Astrocyte of the spinal cord (primary cell): Measurements from ENCODE around the gene KANSL1L.

Experiments used
- DNase-seq: peaks from one replicate; pipeline ENCODE4 v3.0.0; 2011; ENCODE audit warnings: low read depth, low spot score
- H3K4me3 ChIP-seq: 2 replicates; pipeline ENCODE4 v1.5.1; 2011; ENCODE audit warnings: low read depth, mild to moderate bottlenecking, low read length, moderate library complexity
- in situ Hi-C: cut with HindIII; loops from 2 replicates; pipeline ENCODE4 v1.10.0; 2017; ENCODE audit warnings: low sequenced_read_pairs
- TF ChIP-seq, protein P1 (sequence below): IDR thresholded peaks from 2 replicates; pipeline ENCODE4 v1.5.1; 2012; ENCODE audit warnings: low read depth, mild to moderate bottlenecking, low read length, inconsistent platforms

Gene KANSL1L

DNA sequence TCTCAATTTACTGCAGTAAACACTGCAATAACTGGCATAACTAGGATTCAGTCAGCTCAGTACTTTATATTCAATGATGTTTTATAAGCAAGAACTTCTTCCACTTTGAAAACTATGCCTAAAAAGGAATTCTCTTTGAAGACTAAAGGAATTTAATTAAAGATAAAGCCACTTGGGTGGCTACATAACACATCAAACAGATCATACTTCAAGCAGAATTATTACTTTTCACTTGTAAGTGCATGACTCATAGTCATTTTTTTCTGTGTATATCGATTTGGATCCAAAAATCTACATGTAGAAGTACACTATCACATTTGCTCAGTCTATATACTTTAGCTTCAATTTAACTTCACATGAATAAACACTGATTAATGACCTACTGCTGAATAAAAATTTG is 4.0 kb downstream of the KANSL1L start:
- H3K4me3 ChIP-seq, result no peak overlapping the region

DNA sequence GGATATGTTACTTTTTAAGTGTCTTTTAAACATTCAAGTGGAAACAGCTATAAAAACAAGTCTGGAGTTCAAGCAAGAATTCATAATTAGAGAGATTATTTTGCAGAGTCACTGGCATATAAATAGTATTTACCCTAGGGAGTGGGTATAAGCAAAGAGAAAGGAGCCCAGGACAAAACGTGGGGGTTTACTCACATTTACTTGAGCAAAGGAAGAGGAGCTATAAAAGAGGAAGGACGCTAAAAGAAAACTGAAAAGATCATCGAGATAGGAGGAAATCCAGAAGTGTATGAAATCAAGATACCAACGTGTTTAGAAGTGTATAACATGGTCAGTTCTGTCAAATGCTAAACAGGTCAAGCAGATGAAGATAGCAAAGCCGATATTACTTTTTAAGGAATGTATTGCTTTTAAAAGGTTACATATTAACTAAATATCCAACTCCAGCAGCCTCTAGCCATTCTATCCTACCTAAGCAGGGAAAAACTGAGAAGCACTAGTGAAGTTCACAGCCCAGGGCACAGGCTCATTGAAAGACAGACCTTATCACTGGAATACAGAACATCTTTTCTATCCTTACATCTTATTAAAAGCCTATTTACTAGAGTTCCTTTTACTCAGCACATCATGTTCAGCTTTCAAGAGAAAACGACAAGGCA is 8.6 kb downstream of the KANSL1L start:
- no peak overlapping the region for H3K4me3 ChIP-seq
- TF ChIP-seq, protein P1, sequence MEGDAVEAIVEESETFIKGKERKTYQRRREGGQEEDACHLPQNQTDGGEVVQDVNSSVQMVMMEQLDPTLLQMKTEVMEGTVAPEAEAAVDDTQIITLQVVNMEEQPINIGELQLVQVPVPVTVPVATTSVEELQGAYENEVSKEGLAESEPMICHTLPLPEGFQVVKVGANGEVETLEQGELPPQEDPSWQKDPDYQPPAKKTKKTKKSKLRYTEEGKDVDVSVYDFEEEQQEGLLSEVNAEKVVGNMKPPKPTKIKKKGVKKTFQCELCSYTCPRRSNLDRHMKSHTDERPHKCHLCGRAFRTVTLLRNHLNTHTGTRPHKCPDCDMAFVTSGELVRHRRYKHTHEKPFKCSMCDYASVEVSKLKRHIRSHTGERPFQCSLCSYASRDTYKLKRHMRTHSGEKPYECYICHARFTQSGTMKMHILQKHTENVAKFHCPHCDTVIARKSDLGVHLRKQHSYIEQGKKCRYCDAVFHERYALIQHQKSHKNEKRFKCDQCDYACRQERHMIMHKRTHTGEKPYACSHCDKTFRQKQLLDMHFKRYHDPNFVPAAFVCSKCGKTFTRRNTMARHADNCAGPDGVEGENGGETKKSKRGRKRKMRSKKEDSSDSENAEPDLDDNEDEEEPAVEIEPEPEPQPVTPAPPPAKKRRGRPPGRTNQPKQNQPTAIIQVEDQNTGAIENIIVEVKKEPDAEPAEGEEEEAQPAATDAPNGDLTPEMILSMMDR, result no peak
- in situ Hi-C loops, result no loop called here
- no peak for DNase-seq

More for the DNA sequence above, 4.0 kb downstream of the KANSL1L start:
- TF ChIP-seq, protein P1, result no peak
- peak; percentile 21 for DNase-seq
- in situ Hi-C loops, result no loop called here

- in situ Hi-C loops, result no loop called here
- H3K4me3 ChIP-seq, result no peak overlapping the region
- DNase-seq, result no peak
- TF ChIP-seq, protein P1, result no peak
Measured at GRCh38 chr2:210159059-210159458, 12.2 kb downstream of the KANSL1L start.

DNA sequence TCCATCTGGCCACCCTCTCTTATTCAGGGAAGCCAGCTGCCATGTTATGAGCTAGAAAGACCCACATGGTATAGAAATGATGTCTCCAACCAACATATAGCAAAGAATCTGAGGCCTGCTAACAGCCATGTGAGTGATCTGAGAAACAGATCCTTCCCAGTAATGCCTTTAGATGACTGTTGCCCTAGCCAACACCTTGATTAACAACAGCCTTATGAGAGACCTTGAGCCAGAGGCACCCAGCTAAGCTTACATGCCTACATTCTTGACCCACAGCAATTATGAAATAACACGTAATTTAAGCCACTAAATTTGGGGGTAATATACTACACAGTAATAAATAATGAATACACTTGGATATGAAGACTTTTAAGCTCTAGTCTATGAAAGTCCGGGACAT is 13.0 kb downstream of the KANSL1L start:
- TF ChIP-seq, protein P1, result no peak
- in situ Hi-C loops, result no loop called here
- DNase-seq, result no peak

GRCh38 chr2:210157526-210157925 is 13.7 kb downstream of the KANSL1L start:
- no peak overlapping the region for H3K4me3 ChIP-seq
- in situ Hi-C loops, result no loop called here
- TF ChIP-seq, protein P1, result no peak
- no peak for DNase-seq

More for the DNA sequence above, 13.0 kb downstream of the KANSL1L start:
- H3K4me3 ChIP-seq, result no peak overlapping the region

- TF ChIP-seq, protein P1, result no peak
- H3K4me3 ChIP-seq, result no peak overlapping the region
- DNase-seq, result no peak
- in situ Hi-C loops, result no loop called here
Measured at GRCh38 chr2:210147614-210148013, 23.6 kb downstream of the KANSL1L start.
